Kidney epithelial cell (primary cell): ENCODE results near the gene GAN. TPM values are rescaled to one million over a fixed set of nuclear protein-coding genes. Genes with fewer than 3 reads are reported as not detected.

Source experiments
- DNase-seq: peaks from one replicate; pipeline ENCODE4 v3.0.0-alpha.2; 2010; ENCODE audit warnings: low read depth
- H3K27me3 ChIP-seq: 2 replicates; pipeline ENCODE4 v1.6.0; 2011; ENCODE audit warnings: low read length; ENCODE audit not compliant: control insufficient read depth, insufficient read depth
- H3K36me3 ChIP-seq: 2 replicates; pipeline ENCODE4 v1.5.1; 2011; ENCODE audit warnings: low read length; ENCODE audit not compliant: control insufficient read depth, insufficient read depth
- H3K4me3 ChIP-seq: 2 replicates; pipeline ENCODE4 v1.5.1; 2011; ENCODE audit warnings: low read depth, mild to moderate bottlenecking, control low read depth, low read length
- CTCF ChIP-seq: IDR thresholded peaks from 2 replicates; pipeline ENCODE4 v1.5.1; 2011; ENCODE audit warnings: mild to moderate bottlenecking, moderate library complexity, low read length, control low read depth, inconsistent platforms; ENCODE audit not compliant: insufficient read depth, poor library complexity, severe bottlenecking
- total RNA-seq: library from RNA; depleted of rRNA; stranded (reverse); fragments of >200 nt; gene quantifications from 2 replicates; pipeline ENCODE4 v1.2.3, GENCODE V29; 2015

Gene GAN
- total RNA-seq, 1 donor from 2014 or later = 9.7 TPM

- DNase-seq = no peak
- Histone ChIP-seq H3K36me3 (no peaks in the 10 kb centered on the region), H3K27me3 (no peaks in the 10 kb centered on the region), H3K4me3 (no peak overlapping the region)
- no peak for TF ChIP-seq CTCF
Observed at GRCh38 chr16:81291117-81291516, 23.6 kb upstream of the GAN start.

- H3K27me3 ChIP-seq = no peaks in the 10 kb centered on the region
- no peaks in the 10 kb centered on the region for H3K36me3 ChIP-seq
- no peak for DNase-seq
- no peak overlapping the region for H3K4me3 ChIP-seq
- TF ChIP-seq CTCF = no peak
Observed at GRCh38 chr16:81292936-81293335, 21.8 kb upstream of the GAN start.

GRCh38 chr16:81293909-81294802 is 20.6 kb upstream of the GAN start:
- Histone ChIP-seq H3K36me3 (no peaks in the 10 kb centered on the region), H3K27me3 (no peaks in the 10 kb centered on the region), H3K4me3 (no peak overlapping the region)
- no peak for TF ChIP-seq CTCF
- no peak for DNase-seq

- no peak for DNase-seq
- no peaks in the 10 kb centered on the region for H3K36me3 ChIP-seq
- no peak overlapping the region for H3K4me3 ChIP-seq
- no peak for TF ChIP-seq CTCF
- no peaks in the 10 kb centered on the region for H3K27me3 ChIP-seq
Observed at GRCh38 chr16:81296631-81297030, 18.1 kb upstream of the GAN start.

GRCh38 chr16:81307770-81308169 is 7.0 kb upstream of the GAN start:
- H3K36me3 ChIP-seq = no peaks in the 10 kb centered on the region
- no peak overlapping the region for H3K4me3 ChIP-seq
- no peak for TF ChIP-seq CTCF
- H3K27me3 ChIP-seq = no peaks in the 10 kb centered on the region
- DNase-seq = no peak
